CD8-positive, alpha-beta memory T cell (primary cell): ENCODE data around the gene SVIP. TPM values are rescaled to one million over a fixed set of nuclear protein-coding genes. Genes with fewer than 3 reads are reported as not detected.

Experiments used
- CTCF ChIA-PET: fragments of 350-600 bp; sonication (Branson Sonifier 250); formaldehyde crosslinking; loops from one replicate; lab custom pipeline; 2021; ENCODE audit warnings: antibody characterized with exemption; lab: Charles Lee
- POLR2A ChIA-PET: fragments of 350-600 bp; sonication (Branson Sonifier 250); formaldehyde crosslinking; loops from one replicate; lab custom pipeline; 2021; ENCODE audit warnings: antibody characterized with exemption; lab: Charles Lee
- DNase-seq, 5 donors: peaks; one replicate each; pipeline versions ENCODE4 v3.0.0 to v3.0.0-alpha.2; 2020 to 2022; ENCODE audit warnings: mixed read lengths in 1 of 5
- H3K27ac ChIP-seq: one replicate; pipeline ENCODE4 v1.7.0; 2013; ENCODE audit warnings: low read depth, mild to moderate bottlenecking, low read length, moderate library complexity
- H3K27me3 ChIP-seq: 2 replicates; pipeline ENCODE4 v1.7.0; 2013; ENCODE audit warnings: low read length, mild to moderate bottlenecking; ENCODE audit not compliant: insufficient read depth, poor library complexity, severe bottlenecking
- H3K36me3 ChIP-seq: 2 replicates; pipeline ENCODE4 v1.7.0; 2013; ENCODE audit warnings: mild to moderate bottlenecking, low read length, moderate library complexity; ENCODE audit not compliant: insufficient read depth
- H3K4me1 ChIP-seq: 2 replicates; pipeline ENCODE4 v1.7.0; 2013; ENCODE audit warnings: mild to moderate bottlenecking, low read length, moderate library complexity; ENCODE audit not compliant: insufficient read depth
- H3K4me3 ChIP-seq: 2 replicates; pipeline ENCODE4 v1.7.0; 2013; ENCODE audit warnings: mild to moderate bottlenecking, low read length
- H3K9me3 ChIP-seq: 2 replicates; pipeline ENCODE4 v1.7.0; 2013; ENCODE audit warnings: mild to moderate bottlenecking, low read length
- H3K27ac Mint-ChIP-seq, 8 donors: one replicate each; pipeline ENCODE4 v1.8.0; 2020 to 2021; ENCODE audit warnings: mixed read lengths in 8 of 8, mild to moderate bottlenecking in 6 of 8, inconsistent platforms in 3 of 8, moderate library complexity in 3 of 8
- H3K27me3 Mint-ChIP-seq, 2 donors: one replicate each; pipeline ENCODE4 v1.8.0; 2020 to 2021; ENCODE audit warnings: mixed read lengths in 2 of 2, mild to moderate bottlenecking in 1 of 2, moderate library complexity in 1 of 2
- H3K36me3 Mint-ChIP-seq, 3 donors: one replicate each; pipeline ENCODE4 v1.8.0; 2020 to 2021; ENCODE audit warnings: mixed read lengths in 3 of 3, inconsistent platforms in 1 of 3, mild to moderate bottlenecking in 1 of 3
- H3K4me1 Mint-ChIP-seq, 3 donors: one replicate each; pipeline ENCODE4 v1.8.0; 2020 to 2021; ENCODE audit warnings: mixed read lengths in 3 of 3, inconsistent platforms in 1 of 3, mild to moderate bottlenecking in 1 of 3
- H3K4me3 Mint-ChIP-seq, 7 donors: one replicate each; pipeline ENCODE4 v1.8.0; 2020 to 2021; ENCODE audit warnings: mixed read lengths in 7 of 7, mild to moderate bottlenecking in 6 of 7, moderate library complexity in 4 of 7, inconsistent platforms in 2 of 7
- H3K9me3 Mint-ChIP-seq, 5 donors: one replicate each; pipeline ENCODE4 v1.8.0; 2020 to 2022; ENCODE audit warnings: mixed read lengths in 5 of 5, mild to moderate bottlenecking in 3 of 5, moderate library complexity in 2 of 5, inconsistent platforms in 1 of 5
- polyA plus RNA-seq: library from polyadenylated mRNA; unstranded; fragments of 300-500 nt; fragmentation: Illumina TruSeq; gene quantifications from one replicate; pipeline ENCODE4 v1.2.3, GENCODE V29; 2021
- total RNA-seq, 2 experiments: library from RNA; stranded (reverse); gene quantifications; one replicate each; pipeline ENCODE4 v1.2.3, GENCODE V29; 2021

The SVIP gene, protein sequence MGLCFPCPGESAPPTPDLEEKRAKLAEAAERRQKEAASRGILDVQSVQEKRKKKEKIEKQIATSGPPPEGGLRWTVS
- total RNA-seq (10 to 100 TPM; 74.7 to 77.5 TPM), polyA plus RNA-seq (43.2 TPM)

DNA sequence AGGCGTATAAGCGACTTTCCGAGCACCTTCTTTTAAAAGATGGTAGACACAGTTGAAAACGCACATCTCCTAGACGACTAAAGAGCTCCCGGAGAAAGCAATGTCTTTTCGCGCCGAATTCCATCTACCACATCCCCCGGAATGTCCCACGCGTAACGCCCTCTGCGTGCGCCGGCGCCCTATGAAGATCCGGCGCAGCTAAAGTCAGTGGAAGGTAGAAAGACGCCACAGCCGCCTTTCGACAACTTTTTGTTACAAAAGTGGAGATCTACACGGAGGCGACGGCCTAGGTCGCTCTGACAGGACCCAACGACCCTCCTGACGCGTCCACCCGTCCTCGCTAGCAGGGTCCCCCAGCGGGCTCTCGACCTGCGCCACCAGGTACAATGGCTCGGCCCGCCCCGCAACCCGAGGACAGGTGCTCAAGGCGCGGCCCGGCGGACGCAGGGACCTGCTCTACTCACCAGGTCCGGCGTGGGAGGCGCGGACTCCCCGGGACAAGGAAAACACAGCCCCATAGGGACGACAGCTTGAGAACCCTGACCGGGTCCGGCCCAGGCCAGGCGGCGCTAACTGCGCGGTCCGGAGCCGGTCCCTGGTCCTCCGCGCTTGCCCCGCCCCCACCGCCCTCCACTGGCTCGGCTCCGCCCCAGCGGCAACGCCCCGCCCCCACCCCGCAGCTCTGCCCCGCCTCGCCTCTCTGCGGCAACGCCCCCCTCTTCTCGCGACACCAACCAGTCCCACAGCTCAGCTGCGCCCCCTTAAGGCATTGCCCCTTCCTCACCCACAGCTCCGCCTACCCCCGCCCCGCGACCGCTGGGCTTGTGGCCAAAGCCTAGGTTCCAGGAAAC, at the start of gene SVIP:
Gene SVIP, minus strand, starts transcription at position 571 of the 851 bp plus-strand sequence. Its CDS starts 53 bp downstream, at position 518.
- Histone ChIP-seq H3K4me1 (peaks cover 17% of the 10 kb centered on the region), H3K4me3 (peak within 1 kb of the TSS; percentile 81), H3K27ac (peak within 1 kb of the TSS; percentile 86), H3K36me3 (peaks cover 20% of the 10 kb centered on the region), H3K27me3 (no peaks in the 10 kb centered on the region), H3K9me3 (no peaks in the 10 kb centered on the region)
- Mint-ChIP-seq H3K4me3 (peak within 1 kb of the TSS; percentile 92 to 98 (median 95)), H3K27me3 (no peaks in the 10 kb centered on the region), H3K36me3 (peaks cover 0 to 30% (median 7%) of the 10 kb centered on the region in 3 donors), H3K27ac (peak within 1 kb of the TSS; percentile 85 to 95 (median 93)), H3K9me3 (no peaks in the 10 kb centered on the region), H3K4me1 (peaks cover 15 to 27% (median 19%) of the 10 kb centered on the region in 3 donors)
- ChIA-PET CTCF (interaction anchor here (0.6 to 1.9 kb wide), 11 partner anchors 9 to 270 kb away, joined by 3 to 7 read pairs (median 3); partner anchors contain the start of genes CCDC179 and FANCF), POLR2A (interaction anchor here (0.6 to 1.3 kb wide), 4 partner anchors 14 to 204 kb away, joined by 3 to 9 read pairs (median 4); partner anchors contain the start of gene FANCF)
- peak; percentile 88 to 95 (median 91) for DNase-seq

DNA sequence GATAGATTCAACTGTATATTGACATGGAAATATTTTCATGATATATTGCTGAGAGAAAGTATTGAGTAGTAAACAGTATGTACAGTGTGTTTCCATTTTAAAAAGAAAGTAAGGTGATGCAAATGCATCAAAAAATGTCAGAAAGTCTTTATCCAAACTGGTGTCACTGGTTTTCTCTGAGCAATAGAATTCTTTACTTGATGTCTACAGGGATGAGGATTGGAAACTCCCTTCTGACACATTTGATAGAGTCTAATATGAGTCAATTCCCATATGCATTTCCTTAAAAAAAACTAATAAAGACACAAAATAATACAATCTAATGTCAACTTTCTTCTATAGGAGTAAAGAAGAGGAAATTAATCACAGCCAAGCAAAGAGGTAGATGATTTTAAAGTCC, 49.0 kb upstream of the SVIP start:
- H3K4me3 ChIP-seq = no peak overlapping the region
- Mint-ChIP-seq H3K27ac (no peak overlapping the region), H3K27me3 (no peaks in the 10 kb centered on the region), H3K9me3 (no peaks in the 10 kb centered on the region), H3K4me3 (no peak overlapping the region), H3K4me1 (no peaks in the 10 kb centered on the region), H3K36me3 (no peaks in the 10 kb centered on the region)
- no peak for DNase-seq
- CTCF ChIA-PET = no interaction called here
- H3K9me3 ChIP-seq = no peaks in the 10 kb centered on the region
- POLR2A ChIA-PET = no interaction called here
- H3K4me1 ChIP-seq = no peaks in the 10 kb centered on the region
- no peaks in the 10 kb centered on the region for H3K36me3 ChIP-seq
- no peaks in the 10 kb centered on the region for H3K27me3 ChIP-seq
- no peak overlapping the region for H3K27ac ChIP-seq

DNA sequence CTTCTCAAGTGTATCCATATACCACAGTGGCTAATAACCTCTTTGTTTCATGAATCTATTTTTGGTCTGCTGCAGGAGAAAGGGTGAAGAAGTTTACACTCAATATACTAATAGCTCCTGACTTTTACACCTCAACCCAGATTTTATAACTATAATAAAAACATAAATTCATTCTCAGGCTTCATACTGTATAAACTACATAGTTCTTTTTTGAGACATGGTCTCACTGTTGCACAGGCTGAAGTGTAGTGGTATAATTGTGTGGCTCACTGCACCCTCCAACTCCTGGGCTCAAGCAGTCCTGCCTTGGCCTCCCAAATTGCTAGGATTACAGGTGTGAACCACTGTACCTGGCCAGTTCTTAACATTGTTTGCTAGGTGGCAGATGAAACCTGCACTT, 48.4 kb upstream of the SVIP start:
- Histone ChIP-seq H3K4me3 (no peak overlapping the region), H3K36me3 (no peaks in the 10 kb centered on the region), H3K27me3 (no peaks in the 10 kb centered on the region), H3K9me3 (no peaks in the 10 kb centered on the region), H3K4me1 (no peaks in the 10 kb centered on the region), H3K27ac (no peak overlapping the region)
- Mint-ChIP-seq H3K9me3 (no peaks in the 10 kb centered on the region), H3K27me3 (no peaks in the 10 kb centered on the region), H3K4me3 (no peak overlapping the region), H3K4me1 (no peaks in the 10 kb centered on the region), H3K36me3 (no peaks in the 10 kb centered on the region), H3K27ac (no peak overlapping the region)
- ChIA-PET CTCF (no interaction called here), POLR2A (no interaction called here)
- DNase-seq = no peak

DNA sequence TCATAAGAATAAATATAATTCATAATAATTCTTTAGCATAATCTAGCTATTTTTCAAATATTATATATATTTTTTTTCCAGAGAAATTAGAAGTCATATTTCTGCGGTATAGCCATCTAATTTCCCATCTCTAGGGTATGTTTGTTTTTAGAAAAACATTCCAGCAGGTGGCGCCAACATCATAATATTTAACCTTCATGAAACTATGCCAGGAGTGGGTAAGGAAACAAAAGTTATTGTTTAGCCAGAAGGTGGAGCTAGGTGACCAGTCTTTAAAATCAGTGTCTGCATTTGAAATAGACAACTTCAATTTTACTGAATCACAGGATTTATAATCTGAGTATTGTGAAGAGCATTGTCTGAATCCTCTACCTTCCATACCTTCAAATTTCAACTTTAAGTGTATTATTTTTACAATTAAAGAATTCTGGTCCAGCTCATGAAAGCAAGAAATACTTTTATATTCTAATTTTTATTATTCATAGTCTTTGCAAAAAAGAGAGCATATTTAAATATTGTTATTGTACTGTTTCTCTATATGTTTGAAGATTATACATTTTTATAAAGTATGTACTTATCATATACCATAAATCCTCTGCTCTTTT, 46.4 kb upstream of the SVIP start:
- peak; percentile 29 to 59 (median 44) for DNase-seq
- H3K4me3 ChIP-seq = no peak overlapping the region
- no peak overlapping the region for H3K27ac ChIP-seq
- H3K9me3 ChIP-seq = no peaks in the 10 kb centered on the region
- H3K27me3 ChIP-seq = no peaks in the 10 kb centered on the region
- Mint-ChIP-seq H3K27ac (no peak overlapping the region), H3K36me3 (no peaks in the 10 kb centered on the region), H3K4me1 (no peaks in the 10 kb centered on the region), H3K4me3 (no peak overlapping the region), H3K9me3 (no peaks in the 10 kb centered on the region), H3K27me3 (no peaks in the 10 kb centered on the region)
- ChIA-PET POLR2A (interaction anchor here (0.8 to 1.0 kb wide), 2 partner anchors 47 kb away, joined by 3 read pairs; partner anchors contain the start of gene SVIP), CTCF (interaction anchor here (1.0 to 1.8 kb wide), 2 partner anchors 15 to 46 kb away, joined by 3 to 7 read pairs; no protein-coding TSS in a partner anchor)
- no peaks in the 10 kb centered on the region for H3K36me3 ChIP-seq
- no peaks in the 10 kb centered on the region for H3K4me1 ChIP-seq

DNA sequence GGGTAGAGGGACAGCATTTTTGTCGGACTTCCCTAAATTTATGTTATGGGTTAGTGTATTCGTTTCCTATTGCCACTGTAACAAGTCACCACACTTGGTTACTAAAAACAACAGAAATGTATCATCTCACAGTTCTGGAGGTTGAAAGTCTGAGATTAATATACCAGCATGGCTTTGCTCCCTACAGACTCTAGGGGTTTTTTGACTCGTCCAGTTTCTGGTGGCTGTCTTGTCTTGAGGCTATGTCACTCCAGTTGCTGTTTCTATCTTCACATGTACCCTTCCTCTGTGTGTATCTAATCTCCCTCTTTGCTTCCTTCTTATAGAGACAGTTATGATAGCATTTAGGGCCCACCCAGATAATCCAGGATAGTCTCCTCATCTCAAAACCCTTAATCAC, 39.7 kb upstream of the SVIP start:
- Histone ChIP-seq H3K36me3 (no peaks in the 10 kb centered on the region), H3K27ac (no peak overlapping the region), H3K27me3 (no peaks in the 10 kb centered on the region), H3K9me3 (no peaks in the 10 kb centered on the region), H3K4me3 (no peak overlapping the region), H3K4me1 (no peaks in the 10 kb centered on the region)
- Mint-ChIP-seq H3K27ac (peak overlapping the region in 1 of 8 donors; percentile 48), H3K4me3 (no peak overlapping the region), H3K36me3 (peaks cover 0 to 3% (median 1%) of the 10 kb centered on the region in 3 donors), H3K9me3 (no peaks in the 10 kb centered on the region), H3K4me1 (no peaks in the 10 kb centered on the region), H3K27me3 (no peaks in the 10 kb centered on the region)
- ChIA-PET POLR2A (no interaction called here), CTCF (no interaction called here)
- DNase-seq = no peak

DNA sequence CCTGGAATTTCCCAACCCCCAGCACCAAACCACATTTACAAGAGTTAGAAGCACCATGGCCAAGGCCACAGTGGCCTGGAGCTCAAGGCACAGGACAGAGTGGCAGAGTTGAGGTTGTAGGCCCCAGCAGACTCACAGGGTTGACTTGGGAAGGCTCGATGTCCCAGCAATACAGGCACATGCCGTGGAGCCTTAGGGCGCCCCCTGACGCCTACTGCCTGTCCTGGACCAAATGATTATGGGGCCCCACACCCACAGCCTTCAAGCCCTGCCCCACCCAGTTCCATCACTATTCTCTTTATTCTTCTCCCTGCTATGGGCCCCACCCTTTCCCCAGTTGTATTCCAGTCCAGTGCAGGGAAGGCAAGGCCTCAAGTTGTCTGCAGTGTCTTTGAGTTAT, 30.6 kb upstream of the SVIP start, which contains the start of gene CCDC179:
Gene CCDC179, minus strand, starts transcription at position 234 of the 400 bp plus-strand sequence. Its CDS starts 53 bp downstream, at position 181.
- no peak within 1 kb of the TSS for H3K4me3 ChIP-seq
- no peak for DNase-seq
- no peaks in the 10 kb centered on the region for H3K4me1 ChIP-seq
- Mint-ChIP-seq H3K36me3 (peaks cover 0 to 2% (median 2%) of the 10 kb centered on the region in 3 donors), H3K27ac (peak within 1 kb of the TSS in 1 of 8 donors; percentile 78), H3K27me3 (no peaks in the 10 kb centered on the region), H3K4me1 (no peaks in the 10 kb centered on the region), H3K9me3 (no peaks in the 10 kb centered on the region), H3K4me3 (no peak within 1 kb of the TSS)
- H3K36me3 ChIP-seq = no peaks in the 10 kb centered on the region
- CTCF ChIA-PET = interaction anchor here (1.5 kb wide), 2 partner anchors 30 to 38 kb away, joined by 3 to 4 read pairs; no protein-coding TSS in a partner anchor
- no peaks in the 10 kb centered on the region for H3K9me3 ChIP-seq
- no peak within 1 kb of the TSS for H3K27ac ChIP-seq
- POLR2A ChIA-PET = no interaction called here
- H3K27me3 ChIP-seq = no peaks in the 10 kb centered on the region

DNA sequence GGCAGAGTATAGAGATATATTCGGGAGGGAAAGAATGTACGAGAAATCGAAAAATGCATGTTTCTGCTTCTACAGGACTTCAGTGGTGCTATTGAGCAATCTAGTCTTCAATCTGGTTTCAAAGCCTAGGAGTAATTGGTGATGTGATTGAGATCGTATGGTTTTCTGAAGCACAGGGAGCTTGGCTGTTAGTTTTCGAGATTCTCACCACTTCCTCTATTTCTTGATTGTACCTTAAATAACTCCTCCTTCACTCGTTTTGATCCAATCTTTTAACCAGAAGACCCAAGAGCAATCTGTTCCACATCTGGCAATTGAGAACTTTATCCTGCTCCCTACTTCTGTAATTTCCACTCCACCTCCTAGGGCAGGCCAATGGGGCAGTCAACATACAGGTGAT, 30.2 kb upstream of the SVIP start:
- Mint-ChIP-seq H3K27ac (no peak overlapping the region), H3K9me3 (no peaks in the 10 kb centered on the region), H3K4me1 (no peaks in the 10 kb centered on the region), H3K27me3 (no peaks in the 10 kb centered on the region), H3K36me3 (peaks cover 0 to 2% (median 2%) of the 10 kb centered on the region in 3 donors), H3K4me3 (no peak overlapping the region)
- POLR2A ChIA-PET = no interaction called here
- CTCF ChIA-PET = interaction anchor here (1.5 kb wide), 1 partner anchor 30 kb away, joined by 4 read pairs; no protein-coding TSS in a partner anchor
- no peaks in the 10 kb centered on the region for H3K4me1 ChIP-seq
- H3K9me3 ChIP-seq = no peaks in the 10 kb centered on the region
- no peak overlapping the region for H3K4me3 ChIP-seq
- DNase-seq = no peak
- H3K27me3 ChIP-seq = no peaks in the 10 kb centered on the region
- H3K36me3 ChIP-seq = no peaks in the 10 kb centered on the region
- H3K27ac ChIP-seq = no peak overlapping the region
